Measurements from ENCODE around the gene BTBD2.

Gene BTBD2

GRCh38 chr19:1943661-1944087, 71.8 kb downstream of the BTBD2 start:
- DNase-seq (ENCODE audit: extremely low read depth, low read depth): no peak
- TF ChIP-seq CTCF (IDR thresholded peaks at IDR 0.05; ENCODE audit: low read depth, low read length, missing control alignments): no peak
- H3K4me3 ChIP-seq (replicated peaks; ENCODE audit: low read depth, low read length): peak overlapping the region; percentile 60

- DNase-seq (ENCODE audit: extremely low read depth, low read depth): no peak
- H3K4me3 ChIP-seq (replicated peaks; ENCODE audit: low read depth, low read length): peak overlapping the region; percentile 60
- TF ChIP-seq CTCF (IDR thresholded peaks at IDR 0.05; ENCODE audit: low read depth, low read length, missing control alignments): no peak
Observed at GRCh38 chr19:1942934-1943555, 72.5 kb downstream of the BTBD2 start.

GRCh38 chr19:1942078-1942933, 73.2 kb downstream of the BTBD2 start:
- TF ChIP-seq CTCF (IDR thresholded peaks at IDR 0.05; ENCODE audit: low read depth, low read length, missing control alignments): no peak
- peak; percentile 17 for DNase-seq (ENCODE audit: extremely low read depth, low read depth)
- H3K4me3 ChIP-seq (replicated peaks; ENCODE audit: low read depth, low read length): peak overlapping the region; percentile 60

GRCh38 chr19:1941146-1942077, 74.1 kb downstream of the BTBD2 start, which contains the start of gene CSNK1G2:
Gene CSNK1G2, plus strand, starts transcription at chr19:1941172. Its CDS starts 28,601 bp downstream, at chr19:1969773.
- DNase-seq (ENCODE audit: extremely low read depth, low read depth): no peak
- peak within 1 kb of the TSS; percentile 60 for H3K4me3 ChIP-seq (replicated peaks; ENCODE audit: low read depth, low read length)
- TF ChIP-seq CTCF (IDR thresholded peaks at IDR 0.05; ENCODE audit: low read depth, low read length, missing control alignments): no peak

- no peak for TF ChIP-seq CTCF (IDR thresholded peaks at IDR 0.05; ENCODE audit: low read depth, low read length, missing control alignments)
- DNase-seq (ENCODE audit: extremely low read depth, low read depth): no peak
- H3K4me3 ChIP-seq (replicated peaks; ENCODE audit: low read depth, low read length): no peak overlapping the region
Observed at GRCh38 chr19:1938071-1938470, 77.4 kb downstream of the BTBD2 start.

GRCh38 chr19:1936916-1937610, 78.5 kb downstream of the BTBD2 start:
- DNase-seq (ENCODE audit: extremely low read depth, low read depth): no peak
- TF ChIP-seq CTCF (IDR thresholded peaks at IDR 0.05; ENCODE audit: low read depth, low read length, missing control alignments): no peak
- H3K4me3 ChIP-seq (replicated peaks; ENCODE audit: low read depth, low read length): no peak overlapping the region

Measured in HFF-Myc (cell line).